Fibroblast of pulmonary artery (primary cell): ENCODE data around the gene GSC2.

Source experiments
- DNase-seq: peaks from one replicate; pipeline ENCODE4 v3.0.0-alpha.2; 2010; ENCODE audit warnings: low read depth
- H3K4me3 ChIP-seq: replicated peaks from 2 replicates; pipeline ENCODE4 v1.5.1; 2011; ENCODE audit warnings: low read depth, mild to moderate bottlenecking, control low read depth, low read length, moderate library complexity
- TF ChIP-seq, protein P1 (sequence below): IDR thresholded peaks from 2 replicates; pipeline ENCODE4 v1.5.1; 2011; ENCODE audit warnings: mild to moderate bottlenecking, control low read depth, low read length, inconsistent platforms; ENCODE audit errors: missing control alignments

The GSC2 gene

GRCh38 chr22:19130959-19131684, 19.0 kb downstream of the GSC2 start, which contains the start of gene TSSK2:
Gene TSSK2 (plus strand): TSS chr22:19131308. CDS start chr22:19131400, 92 bp downstream.
- DNase-seq: no peak
- TF ChIP-seq, protein P1, sequence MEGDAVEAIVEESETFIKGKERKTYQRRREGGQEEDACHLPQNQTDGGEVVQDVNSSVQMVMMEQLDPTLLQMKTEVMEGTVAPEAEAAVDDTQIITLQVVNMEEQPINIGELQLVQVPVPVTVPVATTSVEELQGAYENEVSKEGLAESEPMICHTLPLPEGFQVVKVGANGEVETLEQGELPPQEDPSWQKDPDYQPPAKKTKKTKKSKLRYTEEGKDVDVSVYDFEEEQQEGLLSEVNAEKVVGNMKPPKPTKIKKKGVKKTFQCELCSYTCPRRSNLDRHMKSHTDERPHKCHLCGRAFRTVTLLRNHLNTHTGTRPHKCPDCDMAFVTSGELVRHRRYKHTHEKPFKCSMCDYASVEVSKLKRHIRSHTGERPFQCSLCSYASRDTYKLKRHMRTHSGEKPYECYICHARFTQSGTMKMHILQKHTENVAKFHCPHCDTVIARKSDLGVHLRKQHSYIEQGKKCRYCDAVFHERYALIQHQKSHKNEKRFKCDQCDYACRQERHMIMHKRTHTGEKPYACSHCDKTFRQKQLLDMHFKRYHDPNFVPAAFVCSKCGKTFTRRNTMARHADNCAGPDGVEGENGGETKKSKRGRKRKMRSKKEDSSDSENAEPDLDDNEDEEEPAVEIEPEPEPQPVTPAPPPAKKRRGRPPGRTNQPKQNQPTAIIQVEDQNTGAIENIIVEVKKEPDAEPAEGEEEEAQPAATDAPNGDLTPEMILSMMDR: no peak
- H3K4me3 ChIP-seq: no peak within 1 kb of the TSS

- DNase-seq: no peak
- no peak overlapping the region for H3K4me3 ChIP-seq
- TF ChIP-seq, protein P1: no peak
Measured at GRCh38 chr22:19129871-19130270, 20.2 kb downstream of the GSC2 start.

DNA sequence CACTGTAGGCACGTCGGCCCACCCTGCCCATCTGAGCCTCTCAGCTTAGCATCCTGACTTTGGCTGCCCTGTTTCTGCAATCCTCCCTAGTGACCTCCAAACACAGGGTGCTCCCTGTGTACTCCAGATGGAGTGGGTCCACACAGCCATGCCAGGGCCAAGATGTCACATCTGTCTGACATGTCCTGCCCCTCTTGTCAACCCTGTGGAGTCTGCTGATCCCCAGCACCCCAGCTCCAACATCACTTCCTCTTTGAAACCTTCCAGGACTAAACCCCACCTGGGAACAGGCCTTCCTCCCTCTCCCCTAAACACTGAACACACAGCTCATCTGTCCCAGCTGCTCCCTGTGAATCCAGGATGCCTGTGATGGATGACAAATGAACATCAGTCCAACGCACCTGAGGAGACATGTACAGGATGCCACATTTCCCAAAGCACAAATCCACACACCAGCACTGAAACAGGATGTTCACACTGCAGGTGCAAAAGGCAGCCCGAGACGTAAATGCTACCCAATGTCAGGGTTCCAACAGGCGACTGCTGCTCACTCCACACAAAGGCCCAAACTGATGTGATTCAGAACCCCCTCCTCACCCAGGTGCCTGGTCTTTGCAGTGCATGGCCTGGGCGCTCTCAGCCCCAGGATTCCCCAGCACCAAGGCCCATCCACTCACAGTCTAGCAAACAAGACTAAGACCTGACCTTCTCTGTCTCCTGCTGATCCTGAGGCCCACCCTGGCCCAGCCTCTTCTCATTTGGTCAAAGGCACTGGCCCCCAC, 21.0 kb downstream of the GSC2 start:
- TF ChIP-seq, protein P1: no peak
- no peak for DNase-seq
- no peak overlapping the region for H3K4me3 ChIP-seq

- TF ChIP-seq, protein P1: no peak
- no peak overlapping the region for H3K4me3 ChIP-seq
- DNase-seq: no peak
Measured at GRCh38 chr22:19128009-19128401, 22.1 kb downstream of the GSC2 start.

DNA sequence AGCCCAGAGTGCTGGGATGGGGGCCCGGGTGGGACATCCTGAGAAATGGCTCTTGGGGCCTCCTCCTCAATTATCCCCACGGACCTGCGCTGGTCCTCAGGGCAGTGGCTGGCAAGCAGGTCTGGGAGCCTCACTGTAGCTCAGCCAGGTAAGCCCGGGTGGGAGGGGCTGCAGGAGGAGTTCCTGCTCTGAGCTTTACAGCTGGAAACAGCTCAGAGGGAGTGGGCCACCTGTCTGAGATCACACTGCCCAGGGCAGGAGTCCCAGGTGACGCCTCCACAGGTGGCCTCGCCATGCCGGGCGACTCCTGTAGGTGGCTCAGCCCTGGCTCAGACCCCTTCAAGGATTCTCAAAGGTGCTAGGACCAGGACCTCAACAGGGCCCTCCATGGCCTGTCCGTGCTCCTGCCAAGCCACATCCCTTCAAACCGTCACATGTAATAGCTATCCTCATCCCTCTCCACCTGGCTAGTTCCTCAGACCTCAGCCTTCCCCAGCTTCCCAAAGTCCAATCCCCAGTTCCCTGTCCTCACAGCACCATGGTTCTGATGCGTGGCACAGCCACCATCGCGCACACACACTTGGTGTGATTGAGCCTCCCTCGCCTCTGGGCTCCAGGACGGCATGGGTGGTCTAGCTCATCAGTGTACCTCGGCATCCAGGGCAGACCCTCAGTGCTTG, 22.6 kb downstream of the GSC2 start:
- no peak for DNase-seq
- TF ChIP-seq, protein P1: no peak
- no peak overlapping the region for H3K4me3 ChIP-seq

- DNase-seq: no peak
- H3K4me3 ChIP-seq: no peak overlapping the region
- TF ChIP-seq, protein P1: no peak
Measured at GRCh38 chr22:19126309-19127273, 23.5 kb downstream of the GSC2 start.
